HepG2 (cell line): ENCODE measurements around the gene EVI5. TPM values are rescaled to one million over a fixed set of nuclear protein-coding genes. Genes with fewer than 3 reads are reported as not detected.
"Not testable (repeated sequence)": the region's sequence is repeated elsewhere in the genome, so short reads cannot be mapped to it uniquely, and the experiment has no call there.

Experiments
- ATAC-seq: fragments of 200-7000 bp; cut with Tn5 transposase; 3 replicates; pipeline ENCODE4 v1.9.1; 2020; ENCODE audit warnings: mild to moderate bottlenecking, moderate library complexity
- BruUV-seq: library from RNA; stranded (reverse); fragments of 400-500 nt; replicated peaks from 2 replicates; lab custom pipeline; 2021; lab: Mats Ljungman, UMichigan
- CTCF ChIA-PET: fragments of 300-600 bp; formaldehyde crosslinking; extraction: SDS; loops from one replicate; lab custom pipeline; 2021; ENCODE audit warnings: low total read pairs, inconsistent platforms, low intra/inter-chr PET ratio; lab: Yijun Ruan, JAX
- POLR2A ChIA-PET: fragments of 350-600 bp; sonication (Branson Sonifier 250); formaldehyde crosslinking; loops from one replicate; lab custom pipeline; 2020; ENCODE audit warnings: antibody characterized with exemption, inconsistent platforms; lab: Yijun Ruan, JAX
- DNase-seq: peaks from one replicate; pipeline ENCODE4 v3.0.0-alpha.2; 2015; ENCODE audit warnings: low spot score
- FAIRE-seq: peaks from 3 replicates; lab custom pipeline; 2011; peaks lifted over from hg19 to GRCh38; lab: Jason Lieb, UNC
- H2AFZ ChIP-seq: one replicate; pipeline ENCODE4 v1.6.1; 2011; ENCODE audit warnings: low read length, inconsistent platforms
- H3K27ac ChIP-seq: fragments of 300-600 bp; 3 replicates; pipeline ENCODE4 v1.8.0; 2011; ENCODE audit warnings: mixed run types, mild to moderate bottlenecking, mixed read lengths, low read length, inconsistent platforms; ENCODE audit not compliant: insufficient read depth; ENCODE audit errors: extremely low read length
- H3K27me3 ChIP-seq, 2 experiments: fragments of 200-600 bp in 1 of 2; 2 replicates in 1 of 2; 3 replicates in 1 of 2; pipeline versions ENCODE4 v1.6.0 to v1.8.0; 2011; ENCODE audit warnings: low read length in 2 of 2, mild to moderate bottlenecking in 2 of 2, moderate library complexity in 2 of 2, inconsistent platforms in 1 of 2; ENCODE audit not compliant: insufficient read depth in 2 of 2, control insufficient read depth in 1 of 2
- H3K36me3 ChIP-seq, 2 experiments: fragments of 200-600 bp in 1 of 2; replicated peaks in 1 of 2; 2 replicates in 1 of 2; 3 replicates in 1 of 2; pipeline versions ENCODE4 v1.5.1 to v1.8.0; 2011; ENCODE audit warnings: low read length in 2 of 2, inconsistent platforms in 1 of 2; ENCODE audit not compliant: insufficient read depth in 2 of 2, control insufficient read depth in 1 of 2
- H3K4me1 ChIP-seq: 2 replicates; pipeline ENCODE4 v1.5.1; 2012; ENCODE audit warnings: low read length, inconsistent platforms; ENCODE audit not compliant: insufficient read depth
- H3K4me2 ChIP-seq: 2 replicates; pipeline ENCODE4 v1.6.0; 2011; ENCODE audit warnings: low read depth, low read length, inconsistent platforms
- H3K4me3 ChIP-seq, 3 experiments: fragments of 200-600 bp in 1 of 3; sonication (generic), shearing (Covaris generic) in 1 of 3; replicated peaks in 1 of 3; 2 replicates each; pipeline ENCODE4 v1.5.1; 2011 to 2016; ENCODE audit warnings: low read length in 3 of 3, inconsistent platforms in 2 of 3, low read depth in 2 of 3, mild to moderate bottlenecking in 2 of 3, control low read depth in 1 of 3, mixed read lengths in 1 of 3; ENCODE audit not compliant: insufficient read depth in 1 of 3
- H3K79me2 ChIP-seq: one replicate; pipeline ENCODE4 v1.6.1; 2011; ENCODE audit warnings: low read length, inconsistent platforms; ENCODE audit not compliant: insufficient read depth
- H3K9ac ChIP-seq: 2 replicates; pipeline ENCODE4 v1.6.0; 2011; ENCODE audit warnings: mild to moderate bottlenecking, low read depth, low read length, inconsistent platforms; ENCODE audit not compliant: insufficient read depth
- H3K9me3 ChIP-seq: 2 replicates; pipeline ENCODE4 v1.5.1; 2012; ENCODE audit warnings: mild to moderate bottlenecking, low read length
- H4K20me1 ChIP-seq: 2 replicates; pipeline ENCODE4 v1.6.0; 2011; ENCODE audit warnings: inconsistent platforms, mild to moderate bottlenecking, low read length, moderate library complexity; ENCODE audit not compliant: insufficient read depth
- ERF ChIP-seq: IDR thresholded peaks from 2 replicates; pipeline ENCODE4 v1.6.1; 2018; ENCODE audit warnings: missing biosample characterization, missing genetic modification reagents
- FOXO1 ChIP-seq: sonication (generic); formaldehyde crosslinking; IDR thresholded peaks from 2 replicates; pipeline ENCODE4 v1.4.0; 2020; ENCODE audit warnings: missing genetic modification reagents
- REL ChIP-seq: sonication (generic); formaldehyde crosslinking; conservative IDR thresholded peaks from 2 replicates; pipeline ENCODE4 v1.8.0; 2022; ENCODE audit warnings: mild to moderate bottlenecking, missing genetic modification reagents, moderate library complexity
- RXRB ChIP-seq: IDR thresholded peaks from 2 replicates; pipeline ENCODE4 v1.6.1; 2016; ENCODE audit warnings: borderline replicate concordance, missing genetic modification reagents, missing compliant biosample characterization
- ZNF101 ChIP-seq: sonication (generic); formaldehyde crosslinking; IDR thresholded peaks from 2 replicates; pipeline ENCODE4 v1.4.0; 2020; ENCODE audit warnings: mild to moderate bottlenecking, low read depth, missing genetic modification reagents, borderline replicate concordance
- ZNF766 ChIP-seq: sonication (generic); formaldehyde crosslinking; IDR thresholded peaks from 2 replicates; pipeline ENCODE4 v1.5.0; 2020; ENCODE audit warnings: missing genetic modification reagents, borderline replicate concordance
- ZNF776 ChIP-seq: sonication (generic); formaldehyde crosslinking; IDR thresholded peaks from 2 replicates; pipeline ENCODE4 v1.4.0; 2020; ENCODE audit warnings: mild to moderate bottlenecking, missing genetic modification reagents
- WGBS: methylation state at CpG from one replicate; pipeline ENCODE4 v1.1.6; 2017; ENCODE audit warnings: low lambda C conversion rate; 5-methylcytosine and 5-hydroxymethylcytosine counted together
- in situ Hi-C: cut with HindIII; loops from 2 replicates; pipeline ENCODE4 v1.10.0; 2017; ENCODE audit warnings: low pct_unique_long_range_greater_than_20kb; ENCODE audit not compliant: extremely low pct_ligation_motif_present
- intact Hi-C: fragments of 100-400 bp; cut with micrococcal nuclease; formaldehyde crosslinking; loops from one replicate; pipeline ENCODE4 v1.10.0; 2022; ENCODE audit not compliant: unreplicated experiment
- polyA plus RNA-seq, 8 experiments: library from polyadenylated mRNA; depleted of rRNA in 3 of 8; stranded (reverse) in 7 of 8; unstranded in 1 of 8; fragments of >200 nt; fragmentation: Illumina TruSeq in 4 of 8; extraction: Trizol in 4 of 8; gene quantifications; 2 replicates each; pipeline versions ENCODE4 v1.2.1 to v1.2.3, GENCODE V29; 2011 to 2016; ENCODE audit warnings: low read depth in 4 of 8, missing spikeins in 1 of 8, mixed read lengths in 1 of 8; ENCODE audit not compliant: insufficient read depth in 1 of 8
- total RNA-seq, 5 experiments: library from RNA; depleted of rRNA; stranded (reverse); fragments of >200 nt; fragmentation: Illumina TruSeq; extraction: Trizol; gene quantifications; 2 replicates each; pipeline ENCODE4 v1.2.3, GENCODE V29; 2016; ENCODE audit warnings: low read depth in 1 of 5
- TF ChIP-seq, protein P1 (sequence below), 2 experiments: sonication (generic) in 1 of 2; formaldehyde crosslinking in 1 of 2; IDR thresholded peaks; 2 replicates each; pipeline versions ENCODE4 v1.4.0 to v1.6.1; 2018 to 2020; ENCODE audit warnings: missing genetic modification reagents in 2 of 2, borderline replicate concordance in 1 of 2, low read depth in 1 of 2, mild to moderate bottlenecking in 1 of 2, missing biosample characterization in 1 of 2
- TF ChIP-seq, protein P2 (sequence below): sonication (generic); formaldehyde crosslinking; IDR thresholded peaks from 2 replicates; pipeline ENCODE4 v1.4.0; 2020; ENCODE audit warnings: low read depth, mild to moderate bottlenecking, missing genetic modification reagents

EVI5 gene
- total and polyA plus RNA-seq, 2 of the 13 experiments (the other 11 are each of a cell fraction or from before 2014, with no cell fraction given): 4.0 to 12.6 TPM

DNA sequence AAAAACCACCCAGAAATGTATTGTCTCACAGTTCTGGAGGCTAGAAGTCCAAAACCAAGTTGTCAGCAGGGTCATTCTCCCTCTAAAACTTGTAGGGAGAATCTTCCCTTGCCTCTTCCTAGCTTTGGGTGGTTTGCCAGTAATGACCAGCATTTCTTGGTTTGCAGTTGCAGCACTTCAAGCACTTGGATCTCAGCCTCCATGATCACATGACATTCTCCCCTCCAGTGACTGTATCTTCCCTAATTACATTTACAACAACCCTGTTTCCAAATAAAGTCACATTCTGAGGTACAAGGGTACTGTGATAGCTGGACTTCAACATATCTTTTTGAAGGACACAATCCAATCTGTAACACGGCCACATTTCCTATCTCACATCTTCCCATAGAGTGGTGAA, 37.2 kb downstream of the EVI5 start:
- peaks cover 15% of the 10 kb centered on the region for H3K79me2 ChIP-seq
- FAIRE-seq: no peak
- CTCF ChIA-PET: interaction anchor here (1.8 kb wide), 1 partner anchor 247 kb away, joined by 5 read pairs; no protein-coding TSS in a partner anchor

DNA sequence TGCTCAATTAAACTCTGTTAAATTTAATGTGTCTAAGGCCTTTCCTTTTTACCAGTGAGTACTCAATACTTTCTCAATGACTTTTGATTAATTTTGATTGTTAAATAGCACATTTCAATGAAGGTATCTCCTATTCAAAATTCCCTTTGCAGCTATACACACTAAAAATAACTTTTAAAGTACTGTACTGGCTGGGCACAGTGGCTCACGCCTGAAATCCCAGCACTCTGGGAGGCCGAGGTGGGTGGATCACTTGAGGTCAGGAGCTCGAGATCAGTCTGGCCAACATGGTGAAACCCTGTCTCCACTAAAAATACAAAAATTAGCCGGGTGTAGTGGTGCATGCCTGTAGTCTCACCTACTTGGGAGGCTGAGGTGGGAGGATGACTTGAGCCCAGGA, 38.7 kb downstream of the EVI5 start:
- FAIRE-seq, H3K9ac ChIP-seq, H3K4me3 ChIP-seq, in situ Hi-C loops, H3K9me3 ChIP-seq, H2AFZ ChIP-seq, DNase-seq, H3K27ac ChIP-seq, POLR2A ChIA-PET, BruUV-seq, H3K4me2 ChIP-seq, H3K4me1 ChIP-seq, ATAC-seq, H4K20me1 ChIP-seq, CTCF ChIA-PET, H3K36me3 ChIP-seq, H3K27me3 ChIP-seq: not testable (repeated sequence)
- peaks cover 15% of the 10 kb centered on the region for H3K79me2 ChIP-seq
- 99% methylated on average over 4 of the region's 4 CpGs for WGBS
- intact Hi-C loops: loop anchor here (5.0 kb wide), 1 partner anchor 86 kb away; the partner anchor contains the start of gene RPL5

More for the DNA sequence above, 37.2 kb downstream of the EVI5 start:
- Histone ChIP-seq H3K27ac (no peak overlapping the region), H3K9ac (no peak overlapping the region), H3K4me1 (no peaks in the 10 kb centered on the region), H3K9me3 (no peaks in the 10 kb centered on the region), H3K4me2 (no peak overlapping the region), H2AFZ (no peak overlapping the region), H3K4me3 (no peak overlapping the region), H3K36me3 (no peaks in the 10 kb centered on the region), H3K27me3 (no peaks in the 10 kb centered on the region), H4K20me1 (no peaks in the 10 kb centered on the region)
- TF ChIP-seq, protein P1, sequence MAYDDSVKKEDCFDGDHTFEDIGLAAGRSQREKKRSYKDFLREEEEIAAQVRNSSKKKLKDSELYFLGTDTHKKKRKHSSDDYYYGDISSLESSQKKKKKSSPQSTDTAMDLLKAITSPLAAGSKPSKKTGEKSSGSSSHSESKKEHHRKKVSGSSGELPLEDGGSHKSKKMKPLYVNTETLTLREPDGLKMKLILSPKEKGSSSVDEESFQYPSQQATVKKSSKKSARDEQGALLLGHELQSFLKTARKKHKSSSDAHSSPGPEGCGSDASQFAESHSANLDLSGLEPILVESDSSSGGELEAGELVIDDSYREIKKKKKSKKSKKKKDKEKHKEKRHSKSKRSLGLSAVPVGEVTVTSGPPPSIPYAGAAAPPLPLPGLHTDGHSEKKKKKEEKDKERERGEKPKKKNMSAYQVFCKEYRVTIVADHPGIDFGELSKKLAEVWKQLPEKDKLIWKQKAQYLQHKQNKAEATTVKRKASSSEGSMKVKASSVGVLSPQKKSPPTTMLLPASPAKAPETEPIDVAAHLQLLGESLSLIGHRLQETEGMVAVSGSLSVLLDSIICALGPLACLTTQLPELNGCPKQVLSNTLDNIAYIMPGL (CRISPR knock-in tag; IDR thresholded peaks at IDR 0.05; ENCODE audit: borderline replicate concordance in 1 of 2, low read depth in 1 of 2): no peak
- TF ChIP-seq ZNF776 (CRISPR knock-in tag) (no peak), RXRB (no peak), FOXO1 (CRISPR knock-in tag) (no peak), REL (CRISPR knock-in tag) (no peak), ZNF766 (no peak), ERF (CRISPR knock-in tag) (no peak), ZNF101 (CRISPR knock-in tag) (no peak)
- TF ChIP-seq, protein P2, sequence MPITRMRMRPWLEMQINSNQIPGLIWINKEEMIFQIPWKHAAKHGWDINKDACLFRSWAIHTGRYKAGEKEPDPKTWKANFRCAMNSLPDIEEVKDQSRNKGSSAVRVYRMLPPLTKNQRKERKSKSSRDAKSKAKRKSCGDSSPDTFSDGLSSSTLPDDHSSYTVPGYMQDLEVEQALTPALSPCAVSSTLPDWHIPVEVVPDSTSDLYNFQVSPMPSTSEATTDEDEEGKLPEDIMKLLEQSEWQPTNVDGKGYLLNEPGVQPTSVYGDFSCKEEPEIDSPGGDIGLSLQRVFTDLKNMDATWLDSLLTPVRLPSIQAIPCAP (CRISPR knock-in tag): no peak
- no TSS peak for BruUV-seq
- intact Hi-C loops: loop anchor here (2.0 to 5.0 kb wide), 2 partner anchors 37 to 85 kb away; partner anchors contain the start of genes EVI5 and RPL5
- ATAC-seq (no peak), DNase-seq (no peak)
- POLR2A ChIA-PET: no interaction called here
- in situ Hi-C loops: no loop called here
- 94% methylated on average over 1 of the region's 1 CpG for WGBS
